ENCODE data around the gene ICAM3.

The ICAM3 gene

GRCh38 chr19:10293637-10294367, 45.6 kb downstream of the ICAM3 start:
- peaks cover 17% of the 10 kb centered on the region for H3K4me1 Mint-ChIP-seq

GRCh38 chr19:10292789-10293636, 46.4 kb downstream of the ICAM3 start:
- H3K27me3 Mint-ChIP-seq (ENCODE audit: low read depth): peaks cover 99% of the 10 kb centered on the region
- peaks cover 3% of the 10 kb centered on the region for H3K9me3 Mint-ChIP-seq
- no peak overlapping the region for H3K27ac Mint-ChIP-seq
- H3K4me1 Mint-ChIP-seq: peaks cover 21% of the 10 kb centered on the region
- TF ChIP-seq CTCF (IDR thresholded peaks at IDR 0.05; ENCODE audit: unreplicated experiment in 3 of 3): no peak
- H3K4me3 Mint-ChIP-seq: peak overlapping the region; percentile 73 to 75 (median 74)
- no peaks in the 10 kb centered on the region for H3K36me3 Mint-ChIP-seq (ENCODE audit: low read depth)

More at GRCh38 chr19:10293637-10294367, 45.6 kb downstream of the ICAM3 start:
- no peak for TF ChIP-seq CTCF (IDR thresholded peaks at IDR 0.05; ENCODE audit: unreplicated experiment in 3 of 3)
- Mint-ChIP-seq H3K27me3 (ENCODE audit: low read depth) (peaks cover 98% of the 10 kb centered on the region), H3K27ac (no peak overlapping the region), H3K9me3 (peaks cover 3% of the 10 kb centered on the region), H3K36me3 (ENCODE audit: low read depth) (no peaks in the 10 kb centered on the region), H3K4me3 (no peak overlapping the region)

GRCh38 chr19:10292206-10292788, 47.1 kb downstream of the ICAM3 start:
- peaks cover 21% of the 10 kb centered on the region for H3K4me1 Mint-ChIP-seq
- no peak for TF ChIP-seq CTCF (IDR thresholded peaks at IDR 0.05; ENCODE audit: unreplicated experiment in 3 of 3)
- no peaks in the 10 kb centered on the region for H3K36me3 Mint-ChIP-seq (ENCODE audit: low read depth)
- H3K27me3 Mint-ChIP-seq (ENCODE audit: low read depth): peaks cover 99% of the 10 kb centered on the region
- H3K9me3 Mint-ChIP-seq: peaks cover 3% of the 10 kb centered on the region
- no peak overlapping the region for H3K27ac Mint-ChIP-seq
- peak overlapping the region; percentile 73 to 75 (median 74) for H3K4me3 Mint-ChIP-seq

- no peaks in the 10 kb centered on the region for H3K36me3 Mint-ChIP-seq (ENCODE audit: low read depth)
- H3K4me3 Mint-ChIP-seq: peak overlapping the region; percentile 73 to 81 (median 75)
- H3K27me3 Mint-ChIP-seq (ENCODE audit: low read depth): peaks cover 100% of the 10 kb centered on the region
- peaks cover 22% of the 10 kb centered on the region for H3K4me1 Mint-ChIP-seq
- no peak for TF ChIP-seq CTCF (IDR thresholded peaks at IDR 0.05; ENCODE audit: unreplicated experiment in 3 of 3)
- no peak overlapping the region for H3K27ac Mint-ChIP-seq
- peaks cover 3% of the 10 kb centered on the region for H3K9me3 Mint-ChIP-seq
Measured at GRCh38 chr19:10291554-10292205, 47.7 kb downstream of the ICAM3 start.

- no peaks in the 10 kb centered on the region for H3K36me3 Mint-ChIP-seq (ENCODE audit: low read depth)
Measured at GRCh38 chr19:10290876-10291553, 48.4 kb downstream of the ICAM3 start.

More at GRCh38 chr19:10290876-10291553, 48.4 kb downstream of the ICAM3 start:
- Mint-ChIP-seq H3K4me3 (peak overlapping the region; percentile 63 to 81 (median 75)), H3K4me1 (peaks cover 29% of the 10 kb centered on the region), H3K27ac (no peak overlapping the region), H3K27me3 (ENCODE audit: low read depth) (peaks cover 100% of the 10 kb centered on the region), H3K9me3 (peaks cover 3% of the 10 kb centered on the region)
- TF ChIP-seq CTCF (IDR thresholded peaks at IDR 0.05; ENCODE audit: unreplicated experiment in 3 of 3): no peak

Data from nephron (organoid).